ENCODE measurements around the gene PDE1A.

PDE1A gene

GRCh38 chr2:182366628-182367027 lies 60.2 kb downstream of the PDE1A start:
- Histone ChIP-seq H3K27me3 (ENCODE audit: control insufficient read depth, insufficient read depth, low read length) (no peaks in the 10 kb centered on the region), H3K9me3 (ENCODE audit: control insufficient read depth, low read length) (no peaks in the 10 kb centered on the region), H3K4me2 (ENCODE audit: low read length) (no peak overlapping the region), H2AFZ (no peak overlapping the region), H3K36me3 (ENCODE audit: control insufficient read depth, insufficient read depth, low read length) (no peaks in the 10 kb centered on the region), H3K9ac (no peak overlapping the region), H3K4me3 (ENCODE audit: low read depth, low read length) (no peak overlapping the region), H3K27ac (no peak overlapping the region), H3K4me1 (no peaks in the 10 kb centered on the region), H3K79me2 (no peaks in the 10 kb centered on the region)
- TF ChIP-seq CTCF (IDR thresholded peaks at IDR 0.05), result no peak

GRCh38 chr2:182365855-182366254 lies 61.0 kb downstream of the PDE1A start:
- Histone ChIP-seq H3K27me3 (ENCODE audit: control insufficient read depth, insufficient read depth, low read length) (no peaks in the 10 kb centered on the region), H3K4me1 (no peaks in the 10 kb centered on the region), H3K9ac (no peak overlapping the region), H3K4me3 (ENCODE audit: low read depth, low read length) (no peak overlapping the region), H2AFZ (no peak overlapping the region), H3K79me2 (no peaks in the 10 kb centered on the region), H3K4me2 (ENCODE audit: low read length) (no peak overlapping the region), H3K36me3 (ENCODE audit: control insufficient read depth, insufficient read depth, low read length) (no peaks in the 10 kb centered on the region), H3K9me3 (ENCODE audit: control insufficient read depth, low read length) (no peaks in the 10 kb centered on the region), H3K27ac (no peak overlapping the region)
- TF ChIP-seq CTCF (IDR thresholded peaks at IDR 0.05), result no peak

- Histone ChIP-seq H3K4me2 (ENCODE audit: low read length) (no peak overlapping the region), H3K4me3 (ENCODE audit: low read depth, low read length) (no peak overlapping the region), H3K9me3 (ENCODE audit: control insufficient read depth, low read length) (no peaks in the 10 kb centered on the region), H2AFZ (no peak overlapping the region), H3K4me1 (no peaks in the 10 kb centered on the region), H3K9ac (no peak overlapping the region), H3K79me2 (no peaks in the 10 kb centered on the region), H3K27me3 (ENCODE audit: control insufficient read depth, insufficient read depth, low read length) (no peaks in the 10 kb centered on the region), H3K27ac (no peak overlapping the region), H3K36me3 (ENCODE audit: control insufficient read depth, insufficient read depth, low read length) (no peaks in the 10 kb centered on the region)
- TF ChIP-seq CTCF (IDR thresholded peaks at IDR 0.05), result no peak
Observed at GRCh38 chr2:182361477-182361876, 65.4 kb downstream of the PDE1A start.

GRCh38 chr2:182360663-182361260 lies 66.1 kb downstream of the PDE1A start:
- no peaks in the 10 kb centered on the region for H3K36me3 ChIP-seq (ENCODE audit: control insufficient read depth, insufficient read depth, low read length)
- no peak overlapping the region for H3K27ac ChIP-seq
- H3K79me2 ChIP-seq, result no peaks in the 10 kb centered on the region
- TF ChIP-seq CTCF (IDR thresholded peaks at IDR 0.05), result no peak
- H3K27me3 ChIP-seq (ENCODE audit: control insufficient read depth, insufficient read depth, low read length), result no peaks in the 10 kb centered on the region
- no peak overlapping the region for H3K9ac ChIP-seq
- H2AFZ ChIP-seq, result no peak overlapping the region
- H3K4me2 ChIP-seq (ENCODE audit: low read length), result no peak overlapping the region
- no peaks in the 10 kb centered on the region for H3K4me1 ChIP-seq
- H3K4me3 ChIP-seq (ENCODE audit: low read depth, low read length), result no peak overlapping the region
- no peaks in the 10 kb centered on the region for H3K9me3 ChIP-seq (ENCODE audit: control insufficient read depth, low read length)

- Histone ChIP-seq H3K4me3 (ENCODE audit: low read depth, low read length) (no peak overlapping the region), H3K36me3 (ENCODE audit: control insufficient read depth, insufficient read depth, low read length) (no peaks in the 10 kb centered on the region), H3K4me2 (ENCODE audit: low read length) (no peak overlapping the region), H3K4me1 (no peaks in the 10 kb centered on the region), H3K27me3 (ENCODE audit: control insufficient read depth, insufficient read depth, low read length) (no peaks in the 10 kb centered on the region), H2AFZ (no peak overlapping the region), H3K9me3 (ENCODE audit: control insufficient read depth, low read length) (no peaks in the 10 kb centered on the region), H3K79me2 (no peaks in the 10 kb centered on the region), H3K9ac (no peak overlapping the region), H3K27ac (peak overlapping the region; percentile 2)
- TF ChIP-seq CTCF (IDR thresholded peaks at IDR 0.05), result no peak
Observed at GRCh38 chr2:182359990-182360662, 66.7 kb downstream of the PDE1A start.

Data from parathyroid adenoma (tissue), 2 donors.